DOHH2 (cell line): Measurements from ENCODE around the gene DONSON.
A peak's percentile ranks its signal among the peaks of the same experiment; 100 is the strongest.

ENCODE experiments used
- H3F3A ChIP-seq: fragments of 200-600 bp; sonication (generic), shearing (Covaris generic); 2 replicates; pipeline ENCODE4 v1.6.0; 2016; ENCODE audit warnings: antibody characterized with exemption, mild to moderate bottlenecking; ENCODE audit not compliant: control insufficient read depth, insufficient read depth
- H3K27ac ChIP-seq: fragments of 200-600 bp; sonication (generic); 2 replicates; pipeline ENCODE4 v1.5.1; 2014; ENCODE audit warnings: low read depth, mild to moderate bottlenecking, low read length, moderate library complexity
- H3K27me3 ChIP-seq: fragments of 200-600 bp; sonication (generic); 2 replicates; pipeline ENCODE4 v1.6.1; 2014; ENCODE audit warnings: mild to moderate bottlenecking, low read length, mixed read lengths; ENCODE audit not compliant: control insufficient read depth
- H3K36me3 ChIP-seq: fragments of 200-600 bp; sonication (generic); 2 replicates; pipeline ENCODE4 v1.6.1; 2014; ENCODE audit warnings: mild to moderate bottlenecking, low read length, moderate library complexity, mixed read lengths; ENCODE audit not compliant: control insufficient read depth
- H3K4me1 ChIP-seq: fragments of 200-600 bp; sonication (generic); 2 replicates; pipeline ENCODE4 v1.6.1; 2014; ENCODE audit warnings: mild to moderate bottlenecking, low read length, mixed read lengths; ENCODE audit not compliant: control insufficient read depth
- H3K4me2 ChIP-seq: fragments of 200-600 bp; sonication (generic); 2 replicates; pipeline ENCODE4 v1.6.0; 2014; ENCODE audit warnings: mild to moderate bottlenecking, low read length, moderate library complexity
- H3K4me3 ChIP-seq: fragments of 200-600 bp; sonication (generic); 2 replicates; pipeline ENCODE4 v1.5.1; 2014; ENCODE audit warnings: mild to moderate bottlenecking, low read length, mixed read lengths
- H3K79me2 ChIP-seq: fragments of 200-600 bp; sonication (generic); 2 replicates; pipeline ENCODE4 v1.6.1; 2014; ENCODE audit warnings: mild to moderate bottlenecking, low read length, mixed read lengths; ENCODE audit not compliant: control insufficient read depth
- H3K9me2 ChIP-seq: fragments of 200-600 bp; sonication (generic); replicated peaks from 2 replicates; pipeline ENCODE4 v1.6.1; 2014; ENCODE audit warnings: mild to moderate bottlenecking, low read length, mixed read lengths; ENCODE audit not compliant: control insufficient read depth
- H3K9me3 ChIP-seq: fragments of 200-600 bp; sonication (generic); 2 replicates; pipeline ENCODE4 v1.6.1; 2014; ENCODE audit warnings: antibody characterized with exemption, low read length, mixed read lengths; ENCODE audit not compliant: control insufficient read depth, insufficient read depth
- H4K20me1 ChIP-seq: fragments of 200-600 bp; sonication (generic); 2 replicates; pipeline ENCODE4 v1.6.0; 2014; ENCODE audit warnings: low read depth, mild to moderate bottlenecking, antibody characterized with exemption, low read length, moderate library complexity; ENCODE audit not compliant: control insufficient read depth, insufficient read depth
- CTCF ChIP-seq: fragments of 200-600 bp; sonication (generic); IDR thresholded peaks from one replicate; pipeline ENCODE4 v1.5.1; 2014; ENCODE audit warnings: antibody characterized with exemption, mild to moderate bottlenecking, low read depth, low read length; ENCODE audit not compliant: poor library complexity, severe bottlenecking
- EZH2phosphoT487 ChIP-seq: fragments of 200-600 bp; sonication (generic); IDR thresholded peaks from 2 replicates; pipeline ENCODE4 v1.6.1; 2017; ENCODE audit warnings: borderline replicate concordance, mild to moderate bottlenecking, antibody characterized with exemption, low read length, moderate library complexity, mixed read lengths

Gene DONSON

GRCh38 chr21:33587792-33588484, 546 bp downstream of the DONSON start:
- peaks cover 37% of the 10 kb centered on the region for H3K36me3 ChIP-seq
- TF ChIP-seq EZH2phosphoT487 (no peak), CTCF (no peak)
- peak overlapping the region; percentile 39 for H3K27ac ChIP-seq

GRCh38 chr21:33586927-33587326, 1.6 kb downstream of the DONSON start:
- no peaks in the 10 kb centered on the region for H3K9me3 ChIP-seq
- H3F3A ChIP-seq = peaks cover 13% of the 10 kb centered on the region
- peak overlapping the region; percentile 94 for H3K4me3 ChIP-seq
- peaks cover 22% of the 10 kb centered on the region for H3K4me1 ChIP-seq
- H4K20me1 ChIP-seq = no peaks in the 10 kb centered on the region
- H3K4me2 ChIP-seq = peak overlapping the region; percentile 94
- H3K9me2 ChIP-seq = no peaks in the 10 kb centered on the region
- peaks cover 33% of the 10 kb centered on the region for H3K79me2 ChIP-seq
- no peak for TF ChIP-seq EZH2phosphoT487
- TF ChIP-seq CTCF = no peak
- no peak overlapping the region for H3K27ac ChIP-seq
- no peaks in the 10 kb centered on the region for H3K27me3 ChIP-seq
- peaks cover 45% of the 10 kb centered on the region for H3K36me3 ChIP-seq

More at GRCh38 chr21:33587792-33588484, 546 bp downstream of the DONSON start:
- Histone ChIP-seq H3K9me2 (no peaks in the 10 kb centered on the region), H3K4me1 (peaks cover 22% of the 10 kb centered on the region), H3F3A (peaks cover 12% of the 10 kb centered on the region), H3K27me3 (no peaks in the 10 kb centered on the region), H3K4me3 (peak overlapping the region; percentile 94), H4K20me1 (no peaks in the 10 kb centered on the region), H3K9me3 (no peaks in the 10 kb centered on the region), H3K4me2 (peak overlapping the region; percentile 94), H3K79me2 (peaks cover 33% of the 10 kb centered on the region)

- Histone ChIP-seq H3K27me3 (no peaks in the 10 kb centered on the region), H3K4me3 (no peak overlapping the region), H3K4me1 (peaks cover 21% of the 10 kb centered on the region), H3K36me3 (peaks cover 60% of the 10 kb centered on the region), H3K9me2 (no peaks in the 10 kb centered on the region), H3F3A (peaks cover 25% of the 10 kb centered on the region), H3K79me2 (peaks cover 33% of the 10 kb centered on the region), H3K27ac (no peak overlapping the region), H3K4me2 (no peak overlapping the region), H3K9me3 (no peaks in the 10 kb centered on the region), H4K20me1 (no peaks in the 10 kb centered on the region)
- TF ChIP-seq EZH2phosphoT487 = no peak
- TF ChIP-seq CTCF = no peak
Measured at GRCh38 chr21:33584455-33584854, 4.0 kb downstream of the DONSON start.
